ENCODE results near the gene ZNF576. TPM values are rescaled to one million over a fixed set of nuclear protein-coding genes. Genes with fewer than 3 reads are reported as not detected.
A peak's percentile ranks its signal among the peaks of the same experiment; 100 is the strongest.

ZNF576 gene
- total RNA-seq, 1 donor from 2014 or later, result 17.3 TPM

DNA sequence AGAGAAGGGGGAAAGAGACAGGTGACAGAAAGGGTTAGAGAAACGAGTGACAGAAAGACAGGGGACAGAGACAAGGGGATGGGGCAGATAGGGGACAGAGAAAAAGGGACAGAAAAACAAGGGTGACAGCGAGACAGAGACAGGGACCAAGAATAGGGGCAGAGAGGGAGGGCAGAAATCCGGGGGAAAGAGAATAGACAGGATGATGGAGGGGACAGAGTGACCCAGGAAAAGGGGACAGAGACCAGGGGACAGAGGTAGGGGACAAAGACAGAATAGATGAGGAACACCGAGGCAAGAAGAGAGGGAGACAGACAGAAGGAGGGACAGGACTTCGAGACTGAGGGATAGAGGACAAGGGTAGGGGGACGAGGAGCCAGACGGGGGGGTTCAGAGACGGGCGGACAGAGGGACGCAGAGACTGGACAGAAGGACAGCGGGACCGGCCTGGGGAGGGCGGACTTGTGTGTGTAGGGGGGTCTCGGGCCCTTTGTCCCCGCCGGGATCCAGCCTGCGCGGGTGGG lies 42.7 kb downstream of the ZNF576 start:
- TF ChIP-seq, protein P1, sequence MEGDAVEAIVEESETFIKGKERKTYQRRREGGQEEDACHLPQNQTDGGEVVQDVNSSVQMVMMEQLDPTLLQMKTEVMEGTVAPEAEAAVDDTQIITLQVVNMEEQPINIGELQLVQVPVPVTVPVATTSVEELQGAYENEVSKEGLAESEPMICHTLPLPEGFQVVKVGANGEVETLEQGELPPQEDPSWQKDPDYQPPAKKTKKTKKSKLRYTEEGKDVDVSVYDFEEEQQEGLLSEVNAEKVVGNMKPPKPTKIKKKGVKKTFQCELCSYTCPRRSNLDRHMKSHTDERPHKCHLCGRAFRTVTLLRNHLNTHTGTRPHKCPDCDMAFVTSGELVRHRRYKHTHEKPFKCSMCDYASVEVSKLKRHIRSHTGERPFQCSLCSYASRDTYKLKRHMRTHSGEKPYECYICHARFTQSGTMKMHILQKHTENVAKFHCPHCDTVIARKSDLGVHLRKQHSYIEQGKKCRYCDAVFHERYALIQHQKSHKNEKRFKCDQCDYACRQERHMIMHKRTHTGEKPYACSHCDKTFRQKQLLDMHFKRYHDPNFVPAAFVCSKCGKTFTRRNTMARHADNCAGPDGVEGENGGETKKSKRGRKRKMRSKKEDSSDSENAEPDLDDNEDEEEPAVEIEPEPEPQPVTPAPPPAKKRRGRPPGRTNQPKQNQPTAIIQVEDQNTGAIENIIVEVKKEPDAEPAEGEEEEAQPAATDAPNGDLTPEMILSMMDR (conservative IDR thresholded peaks at IDR 0.05), result no peak
- H3K4me1 Mint-ChIP-seq (ENCODE audit: unreplicated experiment), result peaks cover 23% of the 10 kb centered on the region
- H3K27ac Mint-ChIP-seq, result peak overlapping the region; percentile 80
- no peaks in the 10 kb centered on the region for H3K9me3 Mint-ChIP-seq
- H3K4me3 Mint-ChIP-seq, result peak overlapping the region; percentile 96
- no peak for DNase-seq (ENCODE audit: extremely low spot score, unreplicated experiment)
- H3K36me3 Mint-ChIP-seq, result no peaks in the 10 kb centered on the region
- peaks cover 14% of the 10 kb centered on the region for H3K27me3 Mint-ChIP-seq

DNA sequence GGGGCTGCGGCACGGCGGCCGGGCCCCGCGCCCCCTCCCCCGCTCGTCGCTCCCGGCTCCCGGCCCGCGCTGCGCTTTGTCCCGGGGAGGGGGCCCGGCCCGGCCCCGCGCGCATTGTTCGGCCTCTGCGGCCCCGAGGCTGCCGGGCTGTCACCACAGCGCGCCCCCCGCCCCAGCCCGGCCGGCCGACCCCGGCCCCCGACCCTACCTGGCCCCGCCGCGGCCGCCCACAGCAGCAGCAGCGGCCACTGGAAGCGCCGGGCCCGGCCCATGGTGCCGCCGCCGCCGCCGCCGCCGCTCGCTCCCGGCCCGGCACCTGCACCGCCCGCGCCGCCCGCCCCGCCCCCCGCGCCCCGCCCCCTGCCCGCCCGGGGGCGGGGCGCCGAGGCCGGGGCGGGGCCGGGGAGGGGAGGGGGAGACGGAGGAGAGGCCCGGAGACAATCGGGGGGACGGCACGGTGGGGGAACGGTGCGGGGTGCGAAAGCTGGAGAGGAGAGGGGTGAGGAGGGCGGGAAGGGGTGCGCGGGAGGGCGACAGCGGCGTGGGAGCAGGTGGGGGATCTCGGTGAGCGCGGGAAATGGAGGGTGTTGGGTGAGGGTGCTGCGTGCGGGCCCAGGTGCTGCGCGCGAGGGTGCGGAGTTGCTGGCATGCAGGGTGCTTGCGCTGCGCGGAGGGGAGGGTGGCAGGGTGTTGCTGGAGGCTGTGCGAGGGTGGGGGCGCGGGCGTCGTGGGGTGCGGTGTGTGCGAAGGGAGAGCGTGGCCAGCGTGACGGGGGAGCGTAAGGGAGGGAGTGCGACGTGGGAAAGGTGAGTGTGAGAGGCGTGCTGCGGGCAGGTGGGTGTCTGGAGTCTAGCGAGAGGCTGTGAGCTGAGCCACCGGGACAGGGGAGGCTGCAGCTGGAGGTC lies 43.4 kb downstream of the ZNF576 start, which contains the start of gene CADM4:
Gene CADM4, minus strand, starts transcription at position 332 of the 905 bp plus-strand sequence. Its CDS starts 60 bp downstream, at position 272.
- H3K9me3 Mint-ChIP-seq, result no peaks in the 10 kb centered on the region
- H3K27me3 Mint-ChIP-seq, result peaks cover 14% of the 10 kb centered on the region
- H3K4me1 Mint-ChIP-seq (ENCODE audit: unreplicated experiment), result peaks cover 23% of the 10 kb centered on the region
- TF ChIP-seq, protein P1 (conservative IDR thresholded peaks at IDR 0.05), result no peak
- DNase-seq (ENCODE audit: extremely low spot score, unreplicated experiment), result no peak
- no peaks in the 10 kb centered on the region for H3K36me3 Mint-ChIP-seq
- peak within 1 kb of the TSS; percentile 96 for H3K4me3 Mint-ChIP-seq
- peak within 1 kb of the TSS; percentile 80 for H3K27ac Mint-ChIP-seq

DNA sequence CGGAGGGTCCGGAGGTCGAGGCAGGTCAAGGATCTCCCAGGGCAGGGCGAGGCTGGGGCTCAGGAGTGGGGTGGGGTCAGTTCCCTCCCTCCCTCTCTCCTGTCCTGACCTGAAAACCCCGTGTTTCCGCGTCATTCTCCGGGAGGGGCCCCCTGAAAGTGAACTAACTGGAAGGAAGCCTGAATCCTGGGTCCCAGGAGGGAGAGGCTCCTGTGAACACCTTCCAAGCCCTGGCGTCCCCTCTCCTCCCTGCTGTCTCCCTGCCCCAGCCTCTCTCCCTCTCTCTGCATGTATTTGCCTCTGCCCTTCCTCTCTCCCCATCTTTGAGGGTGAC lies 44.0 kb downstream of the ZNF576 start:
- peaks cover 20% of the 10 kb centered on the region for H3K4me1 Mint-ChIP-seq (ENCODE audit: unreplicated experiment)
- peak overlapping the region; percentile 85 for H3K4me3 Mint-ChIP-seq
- TF ChIP-seq, protein P1 (conservative IDR thresholded peaks at IDR 0.05), result no peak
- H3K27me3 Mint-ChIP-seq, result peaks cover 14% of the 10 kb centered on the region
- H3K9me3 Mint-ChIP-seq, result no peaks in the 10 kb centered on the region
- DNase-seq (ENCODE audit: extremely low spot score, unreplicated experiment), result no peak
- H3K27ac Mint-ChIP-seq, result peak overlapping the region; percentile 64
- H3K36me3 Mint-ChIP-seq, result no peaks in the 10 kb centered on the region

DNA sequence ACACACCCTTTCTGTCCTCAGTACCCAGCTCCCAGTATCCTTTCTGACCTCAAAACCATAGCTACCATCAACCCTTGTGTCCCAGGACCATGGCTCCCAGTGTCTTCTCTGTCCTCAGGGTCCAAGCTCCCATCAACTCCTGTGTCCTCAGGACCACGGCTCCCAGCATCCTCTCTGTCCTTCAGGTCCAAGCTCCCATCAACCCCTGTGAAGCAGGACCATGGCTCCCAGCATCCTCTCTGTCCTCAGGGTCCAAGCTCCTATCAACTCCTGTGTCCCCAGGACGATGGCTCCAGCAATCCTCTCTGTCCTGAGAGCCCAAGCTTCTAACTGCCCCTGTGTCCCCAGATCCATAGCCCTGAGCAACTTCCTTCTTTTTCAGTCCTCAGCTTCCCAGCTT lies 44.9 kb downstream of the ZNF576 start:
- Mint-ChIP-seq H3K4me3 (peak overlapping the region; percentile 89), H3K27ac (peak overlapping the region; percentile 79), H3K9me3 (peaks cover 3% of the 10 kb centered on the region), H3K27me3 (peaks cover 14% of the 10 kb centered on the region), H3K36me3 (peaks cover 3% of the 10 kb centered on the region), H3K4me1 (ENCODE audit: unreplicated experiment) (peaks cover 19% of the 10 kb centered on the region)
- DNase-seq (ENCODE audit: extremely low spot score, unreplicated experiment), result no peak
- TF ChIP-seq, protein P1 (conservative IDR thresholded peaks at IDR 0.05), result no peak

DNA sequence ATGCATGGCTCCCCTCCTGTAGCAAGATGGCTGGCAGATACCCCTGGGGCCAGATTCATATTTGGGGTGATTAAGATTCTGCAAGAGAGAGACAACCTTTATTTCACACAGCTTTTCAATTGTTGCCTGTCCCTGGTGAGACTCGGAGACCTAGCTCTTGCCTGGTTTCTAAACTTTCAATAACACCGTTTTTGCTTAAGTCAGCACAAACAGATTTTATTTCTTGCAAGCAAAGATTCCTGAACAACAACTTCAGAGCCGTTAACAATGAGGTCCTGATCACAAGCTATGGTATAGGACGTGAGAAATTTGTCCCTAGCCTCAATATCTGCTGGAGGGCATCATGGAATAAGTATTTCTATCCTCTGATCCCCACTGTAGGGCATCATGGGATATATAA lies 46.1 kb downstream of the ZNF576 start:
- Mint-ChIP-seq H3K27me3 (peaks cover 14% of the 10 kb centered on the region), H3K27ac (no peak overlapping the region), H3K4me3 (peak overlapping the region; percentile 41), H3K9me3 (peaks cover 5% of the 10 kb centered on the region), H3K36me3 (peaks cover 11% of the 10 kb centered on the region), H3K4me1 (ENCODE audit: unreplicated experiment) (peaks cover 19% of the 10 kb centered on the region)
- DNase-seq (ENCODE audit: extremely low spot score, unreplicated experiment), result no peak
- TF ChIP-seq, protein P1 (conservative IDR thresholded peaks at IDR 0.05), result no peak
